GM20431 (cell line): Measurements from ENCODE around the gene SOX13.

Source experiments
- in situ Hi-C: fragments of 300-500 bp; cut with MseI, MboI; formaldehyde crosslinking; loops from one replicate; pipeline ENCODE4 v1.15.0; 2020; ENCODE audit warnings: low sequenced_read_pairs; ENCODE audit not compliant: unreplicated experiment

Gene SOX13

GRCh38 chr1:204059970-204060369 is 12.9 kb upstream of the SOX13 start:
- in situ Hi-C loops, result no loop called here

- in situ Hi-C loops, result no loop called here
These were observed 10.8 kb upstream of the SOX13 start for GRCh38 chr1:204062106-204062505.

GRCh38 chr1:204065174-204065985 is 7.5 kb upstream of the SOX13 start:
- in situ Hi-C loops, result no loop called here

- in situ Hi-C loops, result no loop called here
These were observed 7.0 kb upstream of the SOX13 start for GRCh38 chr1:204065986-204066300.

- in situ Hi-C loops, result no loop called here
These were observed 5.0 kb upstream of the SOX13 start for GRCh38 chr1:204067935-204068334.

GRCh38 chr1:204069887-204070286 is 3.0 kb upstream of the SOX13 start:
- in situ Hi-C loops, result no loop called here

GRCh38 chr1:204070895-204071294 is 2.0 kb upstream of the SOX13 start:
- in situ Hi-C loops, result no loop called here

- in situ Hi-C loops, result no loop called here
These were observed 940 bp downstream of the SOX13 start for GRCh38 chr1:204073837-204074273.

- in situ Hi-C loops, result no loop called here
These were observed 1.6 kb downstream of the SOX13 start for GRCh38 chr1:204074274-204075138.

GRCh38 chr1:204075139-204075521 is 2.2 kb downstream of the SOX13 start:
- in situ Hi-C loops, result no loop called here

GRCh38 chr1:204075890-204076846 is 3.3 kb downstream of the SOX13 start:
- in situ Hi-C loops, result no loop called here

- in situ Hi-C loops, result no loop called here
These were observed 4.0 kb downstream of the SOX13 start for GRCh38 chr1:204076891-204077290.

GRCh38 chr1:204077979-204078696 is 5.2 kb downstream of the SOX13 start:
- in situ Hi-C loops, result no loop called here

- in situ Hi-C loops, result no loop called here
These were observed 6.7 kb downstream of the SOX13 start for GRCh38 chr1:204079608-204079999.

GRCh38 chr1:204080163-204080903 is 7.4 kb downstream of the SOX13 start:
- in situ Hi-C loops, result no loop called here

GRCh38 chr1:204081164-204081790 is 8.4 kb downstream of the SOX13 start:
- in situ Hi-C loops, result no loop called here

GRCh38 chr1:204081791-204082513 is 9.0 kb downstream of the SOX13 start:
- in situ Hi-C loops, result no loop called here

GRCh38 chr1:204083491-204083890 is 10.6 kb downstream of the SOX13 start:
- in situ Hi-C loops, result no loop called here
